PC-3 (cell line): ENCODE measurements around the gene SYCN.

Source experiments
- EZH2 ChIP-seq: fragments of 300-600 bp; sonication (generic); IDR thresholded peaks from one replicate; pipeline ENCODE4 v1.6.1; 2017; ENCODE audit warnings: antibody characterized with exemption, mild to moderate bottlenecking, low read length; ENCODE audit not compliant: unreplicated experiment
- TF ChIP-seq, protein P1 (sequence below): fragments of 300-600 bp; sonication (generic); conservative IDR thresholded peaks from 2 replicates; pipeline ENCODE4 v1.5.1; 2017; ENCODE audit warnings: antibody characterized with exemption, low read depth, mild to moderate bottlenecking, low read length

DNA sequence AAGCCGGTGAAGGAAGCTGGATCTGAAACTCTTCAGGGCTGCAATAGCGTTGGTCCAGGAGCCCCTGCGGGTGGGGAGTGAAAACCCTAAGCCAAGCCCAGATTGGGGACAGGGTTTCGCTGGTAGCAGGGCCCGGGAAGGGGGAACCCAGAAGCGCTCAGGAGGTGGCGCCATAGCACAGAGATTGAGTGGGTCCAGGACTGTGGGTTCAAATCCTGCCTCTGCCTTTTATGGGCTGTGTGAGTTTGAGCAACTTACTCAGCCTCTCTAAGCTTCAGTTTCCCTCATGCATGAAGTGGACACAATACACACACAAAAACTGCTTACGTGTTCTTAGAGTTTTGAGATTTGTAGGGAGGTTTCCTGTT, 8.3 kb upstream of the SYCN start:
- TF ChIP-seq, protein P1, sequence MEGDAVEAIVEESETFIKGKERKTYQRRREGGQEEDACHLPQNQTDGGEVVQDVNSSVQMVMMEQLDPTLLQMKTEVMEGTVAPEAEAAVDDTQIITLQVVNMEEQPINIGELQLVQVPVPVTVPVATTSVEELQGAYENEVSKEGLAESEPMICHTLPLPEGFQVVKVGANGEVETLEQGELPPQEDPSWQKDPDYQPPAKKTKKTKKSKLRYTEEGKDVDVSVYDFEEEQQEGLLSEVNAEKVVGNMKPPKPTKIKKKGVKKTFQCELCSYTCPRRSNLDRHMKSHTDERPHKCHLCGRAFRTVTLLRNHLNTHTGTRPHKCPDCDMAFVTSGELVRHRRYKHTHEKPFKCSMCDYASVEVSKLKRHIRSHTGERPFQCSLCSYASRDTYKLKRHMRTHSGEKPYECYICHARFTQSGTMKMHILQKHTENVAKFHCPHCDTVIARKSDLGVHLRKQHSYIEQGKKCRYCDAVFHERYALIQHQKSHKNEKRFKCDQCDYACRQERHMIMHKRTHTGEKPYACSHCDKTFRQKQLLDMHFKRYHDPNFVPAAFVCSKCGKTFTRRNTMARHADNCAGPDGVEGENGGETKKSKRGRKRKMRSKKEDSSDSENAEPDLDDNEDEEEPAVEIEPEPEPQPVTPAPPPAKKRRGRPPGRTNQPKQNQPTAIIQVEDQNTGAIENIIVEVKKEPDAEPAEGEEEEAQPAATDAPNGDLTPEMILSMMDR = peak; percentile 61
- no peak for TF ChIP-seq EZH2
